HG03196 (cell line): ENCODE data around the gene CEP126.

Source experiments
- ATAC-seq: cut with Tn5 transposase; IDR thresholded peaks from one replicate; pipeline ENCODE4 v1.9.1; 2021; ENCODE audit not compliant: unreplicated experiment

Gene CEP126, protein sequence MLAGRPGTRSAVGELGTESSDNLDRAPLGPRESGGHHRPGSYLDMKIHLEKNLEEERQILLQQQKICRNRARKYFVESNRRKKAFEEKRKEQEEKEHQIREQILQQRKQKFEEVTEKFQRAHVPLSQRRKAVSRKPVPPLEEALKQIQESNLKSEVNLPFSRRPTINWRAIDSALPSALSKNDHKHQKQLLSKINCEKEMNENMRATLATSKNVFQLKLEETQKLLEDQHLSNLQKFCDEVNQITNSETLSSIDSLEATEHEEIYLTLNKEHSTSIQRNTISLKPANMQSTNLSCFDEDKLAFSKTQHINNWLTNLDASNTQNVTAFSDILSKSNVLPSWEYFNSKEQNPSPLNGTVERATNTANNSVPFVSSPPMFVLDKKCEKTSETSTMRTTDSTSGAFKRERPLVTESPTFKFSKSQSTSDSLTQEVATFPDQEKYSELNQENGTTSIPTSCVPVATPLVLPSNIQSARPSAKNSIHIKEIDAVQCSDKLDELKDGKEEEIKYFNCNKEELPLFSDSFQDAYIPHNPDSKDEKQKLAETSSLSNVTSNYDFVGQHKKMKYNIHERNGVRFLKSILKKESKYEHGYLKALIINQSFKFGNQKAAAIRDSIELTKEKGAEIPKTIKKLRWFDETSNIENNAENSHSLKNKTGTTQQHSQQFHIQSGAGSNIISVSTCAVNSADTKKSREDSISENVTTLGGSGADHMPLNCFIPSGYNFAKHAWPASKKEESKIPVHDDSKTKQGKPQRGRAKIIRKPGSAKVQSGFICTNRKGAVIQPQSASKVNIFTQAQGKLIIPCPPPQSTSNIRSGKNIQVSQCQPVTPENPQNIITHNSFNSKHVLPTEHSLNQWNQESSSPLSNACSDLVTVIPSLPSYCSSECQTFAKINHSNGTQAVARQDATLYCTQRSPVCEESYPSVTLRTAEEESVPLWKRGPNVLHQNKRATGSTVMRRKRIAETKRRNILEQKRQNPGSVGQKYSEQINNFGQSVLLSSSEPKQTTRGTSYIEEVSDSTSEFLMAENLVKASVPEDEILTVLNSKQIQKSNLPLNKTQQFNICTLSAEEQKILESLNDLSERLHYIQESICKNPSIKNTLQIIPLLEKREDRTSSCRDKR

DNA sequence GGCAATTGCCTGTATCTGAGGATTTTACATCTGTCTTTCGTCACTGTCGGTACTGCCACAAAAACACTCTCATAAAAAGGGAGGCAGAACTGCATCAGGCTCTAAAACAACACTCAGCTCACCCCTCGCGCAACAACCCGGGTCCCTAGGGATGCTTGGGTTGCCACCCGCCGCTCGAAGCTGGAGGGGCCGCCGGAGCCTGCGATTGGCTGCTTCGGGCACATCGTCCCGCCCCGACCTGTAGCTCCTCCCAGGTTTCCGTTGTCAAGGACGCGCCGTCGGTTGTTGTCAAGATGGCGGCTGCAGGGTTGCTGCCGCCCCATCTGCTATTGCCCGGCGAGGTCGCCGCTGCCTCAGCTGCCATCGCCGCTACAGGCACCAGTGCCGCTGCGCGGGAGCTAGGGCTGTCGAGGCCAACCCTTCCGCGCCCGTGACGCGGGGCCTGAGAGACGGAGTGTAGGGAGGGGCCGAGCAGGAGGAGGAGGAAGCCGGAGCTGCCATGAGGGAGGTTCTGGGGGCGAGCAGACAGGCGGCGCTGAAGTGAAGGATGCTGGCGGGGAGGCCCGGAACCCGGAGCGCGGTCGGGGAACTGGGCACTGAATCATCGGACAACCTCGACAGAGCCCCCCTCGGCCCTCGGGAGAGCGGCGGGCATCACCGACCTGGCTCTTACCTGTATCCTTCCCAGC is at the start of gene CEP126:
Gene CEP126, plus strand, starts transcription at position 273 of the 689 bp plus-strand sequence. Its CDS starts 275 bp downstream, at position 548.
- peak; percentile 100 for ATAC-seq

DNA sequence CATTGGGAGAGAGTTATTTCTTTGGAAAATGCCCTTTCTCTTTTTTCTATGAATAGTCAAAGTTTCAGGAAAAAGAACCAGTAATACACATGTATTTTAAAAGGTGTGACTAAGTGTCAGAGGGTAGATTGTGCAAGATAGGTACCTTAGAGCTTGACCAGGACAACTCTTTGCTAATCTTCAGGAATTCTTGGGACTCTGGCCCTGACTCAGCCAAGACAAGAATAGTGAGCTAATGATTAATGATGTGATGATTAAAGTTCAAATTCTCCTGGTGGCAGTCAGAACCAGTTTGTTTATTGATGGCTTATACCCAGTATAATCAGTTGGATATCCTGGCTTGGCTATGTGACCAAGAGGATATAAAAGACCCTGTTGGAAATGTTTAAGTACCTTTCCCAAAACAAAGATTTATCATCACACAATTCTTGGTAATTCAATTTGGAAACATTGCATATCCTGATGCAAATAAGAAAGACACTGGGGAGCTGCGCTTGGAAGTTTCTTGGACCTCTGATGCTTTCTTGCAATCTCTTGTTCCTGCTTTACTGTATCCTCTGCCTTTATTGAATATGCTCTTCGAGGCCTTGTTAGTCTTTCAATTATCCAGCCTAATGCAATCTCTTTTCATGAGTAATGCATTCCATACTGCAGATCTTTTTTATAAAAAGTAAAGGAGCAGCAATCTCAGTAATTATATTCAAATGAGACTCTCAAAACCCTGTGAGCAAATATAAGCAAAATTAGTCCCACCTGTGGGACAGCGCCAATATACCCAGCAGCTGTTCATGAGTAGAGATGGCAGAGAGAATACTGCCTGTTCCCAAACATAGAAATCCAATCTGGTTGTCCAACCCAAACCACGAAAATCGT is 48.0 kb upstream of the CEP126 start:
- no peak for ATAC-seq

DNA sequence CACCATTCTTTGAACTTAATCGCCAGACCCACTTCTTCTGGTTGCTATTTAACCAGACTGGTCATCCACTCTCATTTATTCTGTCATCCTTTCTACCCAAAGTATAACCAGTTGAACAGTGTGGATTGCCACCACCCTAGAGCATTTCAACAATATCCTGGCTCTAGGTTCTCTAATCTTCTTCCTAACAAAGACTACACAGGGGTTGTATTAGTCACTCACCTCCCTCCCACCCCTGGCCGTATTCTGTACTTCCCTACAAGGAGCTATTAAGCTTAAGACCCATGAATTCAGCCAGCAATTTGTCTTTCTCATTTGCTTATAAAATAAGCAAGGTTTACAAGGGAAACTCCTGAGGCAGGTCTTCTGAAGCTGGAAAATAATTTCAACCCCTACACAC is 46.9 kb upstream of the CEP126 start:
- ATAC-seq: no peak

DNA sequence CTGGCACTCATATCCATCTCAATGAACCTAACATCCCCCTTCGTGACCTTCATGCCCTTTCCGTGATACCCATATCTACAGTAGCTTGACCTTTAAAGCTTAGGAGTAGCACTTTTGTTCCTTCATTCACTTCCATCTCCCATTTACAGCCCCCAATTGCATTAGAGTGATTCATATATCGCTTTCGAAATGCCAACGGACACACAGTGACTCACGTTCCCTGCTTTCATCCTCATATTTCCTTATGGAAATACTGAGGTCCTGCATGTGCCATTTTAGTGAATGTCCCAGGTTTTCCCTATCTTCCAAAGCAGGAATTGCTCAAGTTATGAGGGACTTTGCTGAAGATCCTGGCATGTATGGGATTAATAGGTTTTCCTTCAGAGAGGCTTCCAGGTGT is 44.3 kb upstream of the CEP126 start:
- ATAC-seq: no peak

DNA sequence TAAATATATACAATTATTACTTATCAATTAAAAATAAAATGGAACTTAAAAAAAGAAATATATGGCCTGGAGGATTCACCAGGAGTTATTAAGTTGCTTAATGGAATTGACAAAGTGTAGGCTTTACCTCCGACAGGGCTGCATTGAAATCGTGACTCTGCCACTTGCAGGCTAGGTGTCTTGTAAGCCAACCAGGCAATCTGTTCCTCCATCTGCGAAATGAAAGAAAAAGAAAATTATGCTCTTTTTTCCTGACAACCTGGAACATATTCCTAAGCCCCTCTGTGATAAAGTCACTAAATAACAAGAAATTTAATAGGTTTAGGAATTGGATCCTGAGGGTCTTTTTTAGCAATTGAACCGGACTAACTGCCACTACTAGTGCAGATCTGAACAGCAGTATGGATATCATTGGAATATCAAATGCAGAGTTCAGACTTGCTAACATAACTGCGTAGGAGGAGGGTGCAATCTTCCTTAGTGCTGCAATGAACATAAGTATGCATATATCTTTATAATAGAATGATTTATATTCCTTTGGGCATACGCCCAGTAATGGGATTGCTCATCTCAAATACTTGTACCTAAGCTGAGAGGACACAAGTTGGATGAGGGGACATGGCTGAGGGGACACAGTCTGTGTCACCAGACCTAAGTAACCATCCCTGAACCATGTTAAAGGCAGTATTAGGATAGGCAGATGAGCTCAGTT is 42.5 kb upstream of the CEP126 start:
- ATAC-seq: no peak

DNA sequence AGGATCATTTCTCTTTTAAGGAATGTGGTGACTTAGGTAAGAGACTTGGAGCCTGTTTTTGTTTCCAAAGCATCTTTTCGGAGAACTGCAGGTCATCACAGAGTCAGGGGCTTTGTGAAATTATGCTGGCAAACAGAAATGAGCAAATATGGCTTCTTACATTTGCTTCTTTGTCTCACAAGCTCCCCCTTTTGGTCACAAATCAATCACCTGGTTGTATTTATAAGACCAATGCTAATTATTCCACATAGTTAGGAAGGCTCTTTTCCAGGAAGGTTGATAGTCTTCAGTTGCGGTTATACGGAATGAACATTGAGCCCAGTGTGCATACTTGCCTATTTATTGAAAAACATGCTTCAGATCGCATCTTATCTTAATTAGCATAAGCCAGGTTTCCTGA is 34.6 kb upstream of the CEP126 start:
- ATAC-seq: no peak

DNA sequence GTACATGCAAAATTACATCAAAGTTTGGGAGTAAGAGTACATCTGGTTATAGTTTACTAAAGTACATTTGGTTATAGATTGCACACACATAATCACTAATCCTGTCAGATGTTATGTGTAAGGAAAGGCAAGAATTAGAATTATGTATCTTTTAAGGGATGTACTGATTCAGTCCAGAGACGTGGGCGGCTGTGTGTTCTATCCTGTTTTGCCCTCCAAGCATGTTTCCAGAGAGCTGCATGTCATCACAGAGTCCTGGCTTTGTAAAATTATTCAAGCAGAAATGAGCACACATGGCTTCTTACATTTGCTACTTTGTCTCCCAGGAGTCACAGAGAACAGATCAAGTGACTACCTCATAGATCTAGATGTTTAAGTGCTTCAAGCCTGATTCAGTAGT is 33.2 kb upstream of the CEP126 start:
- no peak for ATAC-seq

DNA sequence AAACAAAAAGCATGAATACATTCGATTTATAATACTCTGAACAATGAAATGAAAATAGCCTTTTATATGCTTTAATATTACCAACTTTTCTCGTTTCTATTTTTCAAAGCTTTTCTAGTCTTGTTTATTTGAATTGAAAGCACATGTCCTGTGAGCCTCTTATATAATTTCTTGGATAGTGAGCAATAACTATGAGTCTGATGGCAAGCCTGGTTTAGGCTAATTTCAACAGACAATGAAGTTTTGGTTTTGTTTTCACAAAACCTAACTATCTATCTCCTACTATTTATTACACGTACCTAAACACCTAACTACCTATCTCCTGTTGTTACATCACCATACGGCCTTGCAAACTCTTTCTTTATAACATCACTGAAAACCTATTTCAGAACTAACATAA is 29.2 kb upstream of the CEP126 start:
- no peak for ATAC-seq

DNA sequence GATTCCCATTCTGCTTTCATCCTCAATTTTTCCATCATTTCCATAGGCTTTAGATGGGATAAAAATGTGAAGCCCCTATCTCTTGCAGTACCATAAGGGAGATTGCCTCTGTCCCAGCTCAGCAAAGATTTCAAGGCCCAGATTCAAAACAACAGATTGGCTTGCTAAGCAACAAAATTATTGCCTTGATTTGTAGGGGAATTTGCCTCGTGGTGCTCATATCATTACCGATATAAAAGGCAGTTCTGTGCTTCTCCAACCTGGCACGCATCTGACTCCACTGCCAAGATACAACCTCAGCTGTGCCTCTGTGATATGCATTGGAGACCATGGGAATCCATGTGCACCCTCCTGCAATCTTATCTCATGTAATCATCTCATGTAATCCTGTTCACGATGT is 25.0 kb upstream of the CEP126 start:
- ATAC-seq: no peak

DNA sequence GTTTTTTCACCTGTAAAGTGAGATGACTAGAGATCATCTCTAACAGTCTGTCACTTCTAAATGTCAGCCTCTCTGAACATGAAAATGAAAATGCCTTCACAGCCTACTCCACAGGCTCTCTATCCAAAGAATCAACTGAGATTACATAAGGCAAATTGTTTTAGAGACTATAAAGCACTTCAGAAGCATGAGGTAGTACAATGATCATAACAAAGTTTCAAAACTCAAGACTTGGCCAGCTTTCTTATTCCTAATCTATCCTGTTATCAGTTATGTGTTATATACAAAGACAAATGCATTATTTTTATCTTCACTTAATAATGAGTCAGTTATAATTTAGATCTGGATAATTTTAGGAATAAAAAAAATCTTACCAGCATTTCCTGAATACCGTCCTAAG is 20.3 kb upstream of the CEP126 start:
- no peak for ATAC-seq

DNA sequence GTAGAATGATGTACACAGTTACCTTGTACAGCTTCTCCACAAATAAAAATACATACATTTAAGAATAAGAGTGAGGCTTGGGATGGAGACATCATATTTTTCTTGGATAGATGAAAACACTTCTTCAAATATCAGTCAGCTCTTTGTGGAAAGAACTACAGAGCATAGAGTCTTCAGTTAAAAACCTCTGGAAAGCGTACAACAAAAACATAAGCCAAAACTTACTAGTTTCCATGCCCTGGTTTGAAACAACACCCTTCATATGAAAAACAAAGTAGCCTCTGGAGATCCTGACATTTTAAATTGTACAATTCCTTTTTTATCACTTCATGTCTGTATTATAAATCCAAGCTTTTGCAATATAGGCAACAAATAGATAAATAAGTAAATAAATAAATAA is 7.0 kb upstream of the CEP126 start:
- ATAC-seq: no peak

DNA sequence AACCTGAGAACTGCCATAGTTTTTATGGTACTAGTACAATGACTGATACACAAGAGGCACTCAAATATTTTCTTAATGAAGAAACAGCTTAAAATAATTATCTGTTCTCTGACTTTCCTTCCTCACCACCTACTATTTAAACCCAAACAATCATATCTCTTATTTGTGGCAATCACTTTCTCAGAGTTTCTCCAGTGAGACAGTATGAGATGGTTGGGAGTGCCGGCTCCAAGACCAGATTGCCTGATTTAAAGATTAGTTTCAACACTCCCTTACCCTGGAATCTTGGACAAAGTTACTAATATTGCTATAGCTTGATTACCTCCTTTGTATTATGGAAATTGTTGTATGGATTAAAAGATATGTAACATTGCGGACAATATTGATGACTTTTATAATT is 5.7 kb upstream of the CEP126 start:
- ATAC-seq: no peak

DNA sequence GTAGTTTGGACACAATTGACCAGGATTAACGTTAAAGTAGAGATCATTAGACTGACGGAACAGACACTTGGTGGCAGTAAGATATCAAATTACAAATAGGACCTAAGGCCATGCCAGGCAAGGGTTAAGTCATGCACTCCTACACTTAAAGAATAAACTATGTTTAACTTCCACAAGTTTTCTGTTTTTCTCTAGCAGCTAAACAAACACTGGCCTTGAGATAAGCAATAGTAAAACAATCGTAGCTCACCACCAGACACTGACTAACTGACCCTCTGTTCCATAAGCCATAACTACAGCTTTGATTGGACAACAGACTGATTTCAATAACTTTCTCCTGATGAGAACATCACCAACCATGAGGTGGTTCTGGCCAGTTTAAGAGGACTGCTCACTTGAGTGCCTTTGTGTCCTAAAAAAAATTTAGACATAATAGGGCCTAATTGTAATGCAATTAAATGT is 2.0 kb upstream of the CEP126 start:
- ATAC-seq: no peak

DNA sequence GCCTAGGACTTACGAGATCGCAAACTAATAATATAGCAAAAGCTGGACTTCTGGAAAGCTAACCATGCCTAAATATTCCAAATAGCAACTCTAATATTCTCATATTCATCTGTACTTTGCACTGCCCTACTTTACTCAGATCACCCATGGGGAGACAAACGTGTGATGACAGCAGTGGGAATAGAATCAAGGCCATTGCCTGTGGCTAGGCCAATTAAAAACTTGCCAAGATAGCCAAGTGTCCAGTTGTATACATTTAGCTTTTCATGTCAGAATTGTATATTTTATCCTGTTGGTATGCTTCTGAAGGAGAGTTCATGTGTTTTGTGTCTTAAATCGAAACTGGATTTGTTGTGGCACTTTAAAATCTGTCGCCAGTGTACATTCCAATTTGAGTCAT is 1.2 kb upstream of the CEP126 start:
- no peak for ATAC-seq

DNA sequence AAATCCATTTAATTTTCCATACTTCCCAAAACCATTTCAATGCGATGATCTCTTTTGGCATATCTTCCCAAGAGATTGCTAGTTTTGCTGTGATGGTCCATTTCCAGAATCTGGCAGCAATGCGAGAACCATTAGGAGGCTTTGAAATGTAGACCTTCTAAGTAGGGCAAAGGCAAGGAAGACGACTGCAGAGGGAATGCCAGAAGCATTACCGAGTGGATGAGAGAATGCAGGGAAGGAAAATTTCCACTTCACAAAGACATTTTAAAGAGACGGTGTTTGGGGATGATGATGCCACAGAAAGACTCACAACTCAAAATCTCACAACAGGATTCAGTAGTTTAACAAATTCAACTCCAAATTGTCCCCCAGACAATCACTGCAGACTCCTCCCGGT is 471 bp upstream of the CEP126 start:
- no peak for ATAC-seq

DNA sequence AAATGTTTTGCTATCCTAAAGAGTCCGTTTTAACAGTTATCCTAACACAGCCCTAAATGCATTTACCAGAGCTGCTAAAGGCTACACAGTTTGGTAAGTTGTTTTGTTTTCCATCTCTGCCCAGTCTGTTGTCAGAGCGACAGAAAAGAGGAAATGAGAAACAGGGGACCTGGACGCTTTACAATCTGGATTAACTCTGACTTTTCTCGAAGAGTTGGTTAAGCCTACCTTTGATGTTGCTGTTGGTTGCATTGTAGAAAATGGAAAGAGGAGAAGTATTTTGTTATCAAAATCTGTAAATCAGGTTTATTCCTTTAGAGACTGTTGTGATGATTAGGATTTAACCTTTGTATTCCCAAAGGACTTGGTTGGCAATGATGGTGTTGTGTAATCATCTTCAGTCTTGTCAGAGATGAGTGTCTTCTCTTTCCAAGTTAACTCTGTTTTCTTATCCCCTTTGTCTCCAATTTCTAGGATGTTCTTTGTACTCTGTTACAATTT is 1.0 kb downstream of the CEP126 start:
- peak; percentile 36 for ATAC-seq

DNA sequence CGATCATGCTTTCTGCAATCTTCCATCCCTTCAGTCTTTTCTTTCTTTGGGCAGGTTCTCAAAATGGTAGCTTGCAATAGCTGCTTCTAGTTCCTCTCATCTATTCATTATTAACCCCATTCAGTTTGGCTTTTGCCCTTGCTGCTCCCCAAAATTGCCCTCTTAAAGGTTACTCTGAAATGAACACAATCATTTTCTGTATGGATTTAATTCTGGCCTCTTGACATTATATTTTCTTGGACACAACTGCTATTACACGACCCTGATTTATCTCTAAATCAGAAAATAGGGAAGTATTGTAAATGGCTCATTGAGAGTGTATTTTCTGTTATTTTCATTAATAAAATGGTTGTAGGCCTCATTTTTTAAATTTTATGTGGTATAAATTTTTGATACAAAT is 1.6 kb downstream of the CEP126 start, which contains the start of gene ANGPTL5:
Gene ANGPTL5, minus strand, starts transcription at position 101 of the 400 bp plus-strand sequence. CDS start 8,613 bp downstream, outside the sequence.
- no peak for ATAC-seq

DNA sequence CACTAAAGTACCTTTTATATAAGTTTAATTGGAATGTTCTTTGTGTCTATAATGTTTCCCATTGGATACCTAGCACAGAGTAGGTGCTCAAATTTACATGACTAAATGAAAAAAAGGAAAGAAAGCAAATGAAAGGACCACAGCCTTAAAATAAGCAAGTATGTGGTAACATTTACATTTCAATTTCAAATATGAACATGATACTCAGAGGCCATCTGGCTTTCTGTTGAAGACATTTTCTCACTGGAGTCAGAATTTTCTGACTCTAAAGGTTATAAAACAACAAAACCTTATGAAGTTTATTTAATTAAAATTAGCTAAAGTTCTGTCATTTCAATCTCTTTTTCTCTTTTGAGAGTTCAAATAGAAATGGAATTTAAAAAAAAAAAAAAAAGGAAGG is 2.4 kb downstream of the CEP126 start:
- ATAC-seq: no peak

DNA sequence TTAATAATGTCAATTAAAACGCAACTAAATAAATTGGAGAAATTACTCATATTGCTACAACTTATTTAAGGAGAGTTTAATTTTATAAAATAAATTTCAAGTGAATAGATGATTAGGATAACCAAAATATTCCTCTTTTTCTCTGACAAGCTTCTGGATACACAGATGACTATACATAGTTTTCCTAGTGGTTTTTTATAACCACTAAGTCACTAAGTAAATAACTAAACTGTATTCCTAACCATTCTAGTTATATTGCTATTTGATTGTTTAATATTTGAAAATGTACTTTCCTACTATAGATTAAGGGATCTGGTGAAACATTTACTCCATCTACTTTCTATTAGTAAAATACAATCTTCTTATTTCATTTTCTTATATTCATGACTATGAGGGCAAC is 6.2 kb downstream of the CEP126 start:
- ATAC-seq: no peak
